ENCODE results near the gene KCNH8. TPM values are rescaled to one million over a fixed set of nuclear protein-coding genes. Genes with fewer than 3 reads are reported as not detected.

Gene KCNH8
- polyA plus RNA-seq, 1 donor from 2014 or later = 28.9 TPM

DNA sequence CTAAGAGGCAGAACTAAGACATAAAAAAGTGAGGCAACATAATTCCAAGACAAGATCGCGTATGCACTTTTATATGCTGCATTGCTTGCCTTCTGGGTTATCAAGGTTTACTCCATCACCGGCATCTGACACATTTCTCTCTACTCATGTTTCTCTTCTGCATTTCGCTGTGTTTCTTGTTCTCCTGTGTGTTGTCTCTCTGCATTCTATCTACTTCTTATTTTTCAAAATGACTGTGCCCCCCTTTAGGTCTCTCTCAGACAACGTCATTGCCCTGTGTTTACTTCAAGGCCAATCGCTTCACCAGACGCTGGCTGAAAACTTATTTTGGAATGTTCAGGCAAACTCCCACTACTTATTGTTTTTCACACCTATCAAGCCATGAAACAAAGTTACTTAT, 280.4 kb downstream of the KCNH8 start:
- Histone ChIP-seq H3K9ac (ENCODE audit: low read length) (no peak overlapping the region), H3K36me3 (ENCODE audit: insufficient read depth, low read length) (no peaks in the 10 kb centered on the region), H3K4me2 (ENCODE audit: low read length) (no peak overlapping the region), H4K20me1 (ENCODE audit: insufficient read depth) (no peaks in the 10 kb centered on the region), H2AFZ (ENCODE audit: low read depth, low read length) (no peak overlapping the region), H3K4me3 (ENCODE audit: low read length) (no peak overlapping the region), H3K27ac (ENCODE audit: low read length) (no peak overlapping the region), H3K9me2 (ENCODE audit: insufficient read depth, low read length) (no peaks in the 10 kb centered on the region), H3K9me3 (ENCODE audit: low read length) (no peaks in the 10 kb centered on the region), H3K79me2 (replicated peaks; ENCODE audit: insufficient read depth, low read length) (no peaks in the 10 kb centered on the region), H3K27me3 (ENCODE audit: insufficient read depth, low read depth, low read length) (no peaks in the 10 kb centered on the region), H3F3A (ENCODE audit: insufficient read depth, low read length, poor library complexity, severe bottlenecking) (no peaks in the 10 kb centered on the region)
- TF ChIP-seq SMC3 (conservative IDR thresholded peaks at IDR 0.05; ENCODE audit: poor library complexity) = no peak
- no peak for TF ChIP-seq TAF1 (IDR thresholded peaks at IDR 0.05; ENCODE audit: low read depth)

DNA sequence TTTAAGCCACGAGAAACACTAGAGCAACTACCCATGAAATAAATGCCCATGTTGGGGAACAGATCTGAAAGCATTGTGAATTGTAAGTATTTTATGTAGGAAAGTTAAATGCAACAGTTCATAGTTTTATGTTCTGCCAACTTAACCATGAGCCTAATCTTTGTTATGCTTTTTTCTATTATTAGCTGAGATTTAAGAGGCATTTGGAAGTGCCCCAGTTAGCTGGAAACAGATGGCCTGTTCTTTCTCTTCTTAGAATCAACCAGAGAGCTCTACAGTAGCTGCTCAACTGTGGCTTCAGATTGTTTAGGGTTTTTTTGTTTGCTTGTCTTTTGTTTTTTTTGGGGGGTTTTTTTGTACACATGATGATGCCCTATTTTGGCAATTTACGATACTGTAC, 284.4 kb downstream of the KCNH8 start:
- TF ChIP-seq MXI1 (conservative IDR thresholded peaks at IDR 0.05; ENCODE audit: poor library complexity, severe bottlenecking) (no peak), RAD21 (conservative IDR thresholded peaks at IDR 0.05) (no peak), EZH2 (IDR thresholded peaks at IDR 0.05; ENCODE audit: borderline replicate concordance, insufficient read depth, low read length, poor library complexity, severe bottlenecking) (no peak), EP300 (conservative IDR thresholded peaks at IDR 0.05; ENCODE audit: poor library complexity, severe bottlenecking) (no peak), POLR2AphosphoS5 (IDR thresholded peaks at IDR 0.05) (no peak), SMC3 (conservative IDR thresholded peaks at IDR 0.05; ENCODE audit: poor library complexity) (no peak), TAF1 (IDR thresholded peaks at IDR 0.05; ENCODE audit: low read depth) (no peak)
- TF ChIP-seq, protein P1, sequence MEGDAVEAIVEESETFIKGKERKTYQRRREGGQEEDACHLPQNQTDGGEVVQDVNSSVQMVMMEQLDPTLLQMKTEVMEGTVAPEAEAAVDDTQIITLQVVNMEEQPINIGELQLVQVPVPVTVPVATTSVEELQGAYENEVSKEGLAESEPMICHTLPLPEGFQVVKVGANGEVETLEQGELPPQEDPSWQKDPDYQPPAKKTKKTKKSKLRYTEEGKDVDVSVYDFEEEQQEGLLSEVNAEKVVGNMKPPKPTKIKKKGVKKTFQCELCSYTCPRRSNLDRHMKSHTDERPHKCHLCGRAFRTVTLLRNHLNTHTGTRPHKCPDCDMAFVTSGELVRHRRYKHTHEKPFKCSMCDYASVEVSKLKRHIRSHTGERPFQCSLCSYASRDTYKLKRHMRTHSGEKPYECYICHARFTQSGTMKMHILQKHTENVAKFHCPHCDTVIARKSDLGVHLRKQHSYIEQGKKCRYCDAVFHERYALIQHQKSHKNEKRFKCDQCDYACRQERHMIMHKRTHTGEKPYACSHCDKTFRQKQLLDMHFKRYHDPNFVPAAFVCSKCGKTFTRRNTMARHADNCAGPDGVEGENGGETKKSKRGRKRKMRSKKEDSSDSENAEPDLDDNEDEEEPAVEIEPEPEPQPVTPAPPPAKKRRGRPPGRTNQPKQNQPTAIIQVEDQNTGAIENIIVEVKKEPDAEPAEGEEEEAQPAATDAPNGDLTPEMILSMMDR (IDR thresholded peaks at IDR 0.05; ENCODE audit: poor library complexity, severe bottlenecking) = no peak
- TF ChIP-seq, protein P2, sequence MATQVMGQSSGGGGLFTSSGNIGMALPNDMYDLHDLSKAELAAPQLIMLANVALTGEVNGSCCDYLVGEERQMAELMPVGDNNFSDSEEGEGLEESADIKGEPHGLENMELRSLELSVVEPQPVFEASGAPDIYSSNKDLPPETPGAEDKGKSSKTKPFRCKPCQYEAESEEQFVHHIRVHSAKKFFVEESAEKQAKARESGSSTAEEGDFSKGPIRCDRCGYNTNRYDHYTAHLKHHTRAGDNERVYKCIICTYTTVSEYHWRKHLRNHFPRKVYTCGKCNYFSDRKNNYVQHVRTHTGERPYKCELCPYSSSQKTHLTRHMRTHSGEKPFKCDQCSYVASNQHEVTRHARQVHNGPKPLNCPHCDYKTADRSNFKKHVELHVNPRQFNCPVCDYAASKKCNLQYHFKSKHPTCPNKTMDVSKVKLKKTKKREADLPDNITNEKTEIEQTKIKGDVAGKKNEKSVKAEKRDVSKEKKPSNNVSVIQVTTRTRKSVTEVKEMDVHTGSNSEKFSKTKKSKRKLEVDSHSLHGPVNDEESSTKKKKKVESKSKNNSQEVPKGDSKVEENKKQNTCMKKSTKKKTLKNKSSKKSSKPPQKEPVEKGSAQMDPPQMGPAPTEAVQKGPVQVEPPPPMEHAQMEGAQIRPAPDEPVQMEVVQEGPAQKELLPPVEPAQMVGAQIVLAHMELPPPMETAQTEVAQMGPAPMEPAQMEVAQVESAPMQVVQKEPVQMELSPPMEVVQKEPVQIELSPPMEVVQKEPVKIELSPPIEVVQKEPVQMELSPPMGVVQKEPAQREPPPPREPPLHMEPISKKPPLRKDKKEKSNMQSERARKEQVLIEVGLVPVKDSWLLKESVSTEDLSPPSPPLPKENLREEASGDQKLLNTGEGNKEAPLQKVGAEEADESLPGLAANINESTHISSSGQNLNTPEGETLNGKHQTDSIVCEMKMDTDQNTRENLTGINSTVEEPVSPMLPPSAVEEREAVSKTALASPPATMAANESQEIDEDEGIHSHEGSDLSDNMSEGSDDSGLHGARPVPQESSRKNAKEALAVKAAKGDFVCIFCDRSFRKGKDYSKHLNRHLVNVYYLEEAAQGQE (IDR thresholded peaks at IDR 0.05; ENCODE audit: borderline replicate concordance) = no peak
- H3K27ac ChIP-seq (ENCODE audit: low read length) = no peak overlapping the region

DNA sequence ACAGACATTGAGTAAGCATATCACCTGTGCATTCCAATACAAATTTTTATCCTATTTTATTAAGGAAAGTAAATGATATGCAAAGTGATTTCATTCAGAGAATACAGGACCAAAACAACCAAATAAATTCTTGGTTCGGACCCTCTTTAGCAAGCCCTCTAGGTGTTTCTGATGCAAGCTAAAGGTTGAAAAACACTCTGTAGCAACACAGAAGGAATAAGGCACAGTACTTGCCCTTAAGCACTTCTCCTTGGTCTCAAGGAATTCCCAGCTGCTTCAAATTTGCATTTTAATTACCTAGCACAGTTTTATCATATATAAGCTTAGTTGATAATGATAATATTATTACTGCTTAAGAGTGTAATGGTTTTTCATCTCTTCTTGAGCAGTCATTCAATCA, 288.4 kb downstream of the KCNH8 start:
- Histone ChIP-seq H3K9ac (ENCODE audit: low read length) (no peak overlapping the region), H3F3A (ENCODE audit: insufficient read depth, low read length, poor library complexity, severe bottlenecking) (no peaks in the 10 kb centered on the region), H3K9me2 (ENCODE audit: insufficient read depth, low read length) (no peaks in the 10 kb centered on the region), H3K27me3 (ENCODE audit: insufficient read depth, low read depth, low read length) (no peaks in the 10 kb centered on the region), H4K20me1 (ENCODE audit: insufficient read depth) (no peaks in the 10 kb centered on the region), H3K36me3 (ENCODE audit: insufficient read depth, low read length) (peaks cover 12% of the 10 kb centered on the region), H3K27ac (ENCODE audit: low read length) (no peak overlapping the region), H3K4me2 (ENCODE audit: low read length) (no peak overlapping the region), H3K9me3 (ENCODE audit: low read length) (no peaks in the 10 kb centered on the region), H3K79me2 (replicated peaks; ENCODE audit: insufficient read depth, low read length) (no peaks in the 10 kb centered on the region), H2AFZ (ENCODE audit: low read depth, low read length) (no peak overlapping the region), H3K4me3 (ENCODE audit: low read length) (no peak overlapping the region)
- TF ChIP-seq MXI1 (conservative IDR thresholded peaks at IDR 0.05; ENCODE audit: poor library complexity, severe bottlenecking) (no peak), TAF1 (IDR thresholded peaks at IDR 0.05; ENCODE audit: low read depth) (no peak), RAD21 (conservative IDR thresholded peaks at IDR 0.05) (no peak), EP300 (conservative IDR thresholded peaks at IDR 0.05; ENCODE audit: poor library complexity, severe bottlenecking) (no peak), EZH2 (IDR thresholded peaks at IDR 0.05; ENCODE audit: borderline replicate concordance, insufficient read depth, low read length, poor library complexity, severe bottlenecking) (no peak)
- TF ChIP-seq, protein P2 (IDR thresholded peaks at IDR 0.05; ENCODE audit: borderline replicate concordance) = no peak

More for the DNA sequence above, 284.4 kb downstream of the KCNH8 start:
- Histone ChIP-seq H4K20me1 (ENCODE audit: insufficient read depth) (no peaks in the 10 kb centered on the region), H3K79me2 (replicated peaks; ENCODE audit: insufficient read depth, low read length) (no peaks in the 10 kb centered on the region), H3K9ac (ENCODE audit: low read length) (no peak overlapping the region), H3F3A (ENCODE audit: insufficient read depth, low read length, poor library complexity, severe bottlenecking) (no peaks in the 10 kb centered on the region), H2AFZ (ENCODE audit: low read depth, low read length) (no peak overlapping the region), H3K36me3 (ENCODE audit: insufficient read depth, low read length) (no peaks in the 10 kb centered on the region), H3K9me3 (ENCODE audit: low read length) (no peaks in the 10 kb centered on the region), H3K27me3 (ENCODE audit: insufficient read depth, low read depth, low read length) (no peaks in the 10 kb centered on the region), H3K9me2 (ENCODE audit: insufficient read depth, low read length) (no peaks in the 10 kb centered on the region), H3K4me3 (ENCODE audit: low read length) (no peak overlapping the region), H3K4me2 (ENCODE audit: low read length) (no peak overlapping the region)
